B cell (primary cell): ENCODE data around the gene PC.

Source experiments
- EZH2 ChIP-seq: IDR thresholded peaks from 2 replicates; pipeline ENCODE4 v1.6.1; 2012; ENCODE audit warnings: borderline replicate concordance, low read depth, mild to moderate bottlenecking, moderate library complexity, low read length; ENCODE audit not compliant: insufficient read depth, poor library complexity, severe bottlenecking
- TF ChIP-seq, protein P1 (sequence below): fragments of 200-600 bp; IDR thresholded peaks from one replicate; pipeline ENCODE4 v1.8.0; 2022; ENCODE audit warnings: antibody characterized with exemption, mild to moderate bottlenecking

DNA sequence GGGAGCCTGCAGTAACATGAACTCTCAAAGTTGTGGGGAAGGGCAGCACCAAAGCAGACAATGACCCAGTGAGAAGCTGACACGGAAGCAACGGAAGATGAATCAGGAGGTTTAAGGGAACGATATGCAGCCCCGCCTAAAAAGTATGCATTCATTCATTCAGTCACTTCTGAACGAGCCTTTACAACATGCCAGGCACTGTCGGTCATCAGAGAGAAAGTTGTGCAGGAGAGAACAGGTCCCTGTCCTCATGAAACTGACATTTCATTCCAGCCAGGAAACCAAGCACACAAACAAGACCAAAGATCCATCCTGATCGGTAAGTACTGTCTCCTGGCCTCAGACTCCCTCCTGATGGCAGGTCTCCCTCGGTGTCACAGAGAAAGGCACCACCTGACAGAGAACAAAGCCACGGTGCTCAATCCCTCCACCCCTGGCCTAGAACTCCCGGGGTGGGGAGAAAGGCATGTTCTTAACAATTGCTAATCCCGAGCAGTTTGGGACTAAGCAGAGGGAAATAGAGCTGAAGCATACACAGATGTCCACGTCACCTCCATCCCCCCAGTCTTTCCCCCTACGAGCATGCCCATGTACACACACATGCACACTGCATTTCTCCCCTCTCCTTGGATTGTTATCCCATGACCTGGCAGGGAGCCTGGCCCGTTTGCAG lies 52.0 kb downstream of the PC start:
- TF ChIP-seq, protein P1, sequence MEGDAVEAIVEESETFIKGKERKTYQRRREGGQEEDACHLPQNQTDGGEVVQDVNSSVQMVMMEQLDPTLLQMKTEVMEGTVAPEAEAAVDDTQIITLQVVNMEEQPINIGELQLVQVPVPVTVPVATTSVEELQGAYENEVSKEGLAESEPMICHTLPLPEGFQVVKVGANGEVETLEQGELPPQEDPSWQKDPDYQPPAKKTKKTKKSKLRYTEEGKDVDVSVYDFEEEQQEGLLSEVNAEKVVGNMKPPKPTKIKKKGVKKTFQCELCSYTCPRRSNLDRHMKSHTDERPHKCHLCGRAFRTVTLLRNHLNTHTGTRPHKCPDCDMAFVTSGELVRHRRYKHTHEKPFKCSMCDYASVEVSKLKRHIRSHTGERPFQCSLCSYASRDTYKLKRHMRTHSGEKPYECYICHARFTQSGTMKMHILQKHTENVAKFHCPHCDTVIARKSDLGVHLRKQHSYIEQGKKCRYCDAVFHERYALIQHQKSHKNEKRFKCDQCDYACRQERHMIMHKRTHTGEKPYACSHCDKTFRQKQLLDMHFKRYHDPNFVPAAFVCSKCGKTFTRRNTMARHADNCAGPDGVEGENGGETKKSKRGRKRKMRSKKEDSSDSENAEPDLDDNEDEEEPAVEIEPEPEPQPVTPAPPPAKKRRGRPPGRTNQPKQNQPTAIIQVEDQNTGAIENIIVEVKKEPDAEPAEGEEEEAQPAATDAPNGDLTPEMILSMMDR, result no peak
- TF ChIP-seq EZH2, result no peak
